ENCODE results near the gene SLC8A2. TPM values are rescaled to one million over a fixed set of nuclear protein-coding genes. Genes with fewer than 3 reads are reported as not detected.

The SLC8A2 gene
- total RNA-seq, 4 donors from 2014 or later, result 6.2 to 18.7 (median 10.4) TPM

GRCh38 chr19:47432091-47432490 lies 39.6 kb downstream of the SLC8A2 start:
- no peaks in the 10 kb centered on the region for H3K9me3 ChIP-seq
- H3K27me3 ChIP-seq, result peaks cover 5 to 74% (median 14%) of the 10 kb centered on the region in 4 donors
- intact Hi-C loops (cut with DNase I), result loop anchor here (10.0 kb wide), 2 partner anchors 163 to 353 kb away; no protein-coding TSS in a partner anchor
- no peak overlapping the region for H3K27ac ChIP-seq (replicated peaks in 1 of 4)
- no peak overlapping the region for H3K4me3 ChIP-seq
- TF ChIP-seq CTCF (IDR thresholded peaks at IDR 0.05) (no peak), POLR2AphosphoS5 (IDR thresholded peaks at IDR 0.05) (no peak), EP300 (IDR thresholded peaks at IDR 0.05) (no peak), POLR2A (IDR thresholded peaks at IDR 0.05; ENCODE audit: low read depth) (no peak)
- H3K4me1 ChIP-seq, result peaks cover 27 to 43% (median 40%) of the 10 kb centered on the region in 4 donors
- DNase-seq (ENCODE audit: extremely low spot score), result no peak
- no peaks in the 10 kb centered on the region for H3K36me3 ChIP-seq
- WGBS, result 85% methylated on average over 18 of the region's 18 CpGs

DNA sequence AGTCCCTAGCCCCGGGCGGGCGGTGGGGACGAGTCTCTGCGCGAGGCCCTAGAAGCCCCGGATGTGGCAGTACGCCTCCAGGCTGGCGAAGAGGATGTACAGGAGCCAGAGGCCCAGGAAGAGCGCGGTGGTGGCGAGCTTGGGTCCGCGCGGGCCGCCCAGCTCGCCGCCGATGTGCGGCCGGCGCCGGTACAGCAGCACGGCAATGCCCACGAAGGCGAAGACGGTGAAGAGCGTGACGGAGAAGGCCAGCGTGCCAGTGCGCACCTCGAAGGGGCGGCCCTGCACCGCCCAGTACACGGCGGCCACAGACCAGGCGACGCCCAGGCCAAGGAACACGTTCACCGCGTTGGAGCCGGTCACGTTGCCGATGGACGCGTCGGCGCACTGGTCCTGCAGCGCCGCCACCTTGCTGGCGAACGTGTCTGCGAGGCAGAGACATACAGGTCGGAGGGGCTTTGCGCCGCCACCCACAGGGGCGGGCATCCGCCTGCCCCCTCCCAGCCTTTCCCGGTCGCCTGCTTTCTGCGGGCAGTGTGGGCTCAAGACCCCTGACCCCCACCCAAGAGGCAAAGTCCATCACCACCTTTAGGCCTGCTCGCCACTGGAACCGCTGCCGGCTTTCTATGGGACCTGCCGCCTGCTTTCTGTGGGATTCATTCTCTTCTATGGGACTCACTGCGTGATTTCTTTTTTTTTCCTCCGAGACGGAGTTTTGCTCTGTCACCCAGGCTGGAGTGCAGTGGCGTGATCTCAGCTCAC lies 41.5 kb downstream of the SLC8A2 start:
- WGBS, result 17% methylated on average over 40 of the region's 69 CpGs
- intact Hi-C loops (cut with DNase I), result loop anchor here (10.0 kb wide), 2 partner anchors 165 to 355 kb away; no protein-coding TSS in a partner anchor
- Histone ChIP-seq H3K4me3 (peak overlapping the region; percentile 27 to 49 (median 32)), H3K27ac (replicated peaks in 1 of 4) (no peak overlapping the region), H3K27me3 (peaks cover 5 to 69% (median 14%) of the 10 kb centered on the region in 4 donors), H3K4me1 (peaks cover 27 to 39% (median 35%) of the 10 kb centered on the region in 4 donors), H3K36me3 (no peaks in the 10 kb centered on the region), H3K9me3 (no peaks in the 10 kb centered on the region)
- TF ChIP-seq POLR2A (IDR thresholded peaks at IDR 0.05; ENCODE audit: low read depth) (no peak), CTCF (IDR thresholded peaks at IDR 0.05) (peak in 1 of 3 experiments; percentile 46), EP300 (IDR thresholded peaks at IDR 0.05) (no peak), POLR2AphosphoS5 (IDR thresholded peaks at IDR 0.05) (peak in 1 of 2 donors; percentile 44)
- DNase-seq (ENCODE audit: extremely low spot score), result no peak

- Histone ChIP-seq H3K4me3 (no peak overlapping the region), H3K27ac (replicated peaks in 1 of 4) (no peak overlapping the region), H3K36me3 (no peaks in the 10 kb centered on the region), H3K27me3 (peaks cover 5 to 72% (median 14%) of the 10 kb centered on the region in 4 donors), H3K4me1 (peaks cover 27 to 39% (median 35%) of the 10 kb centered on the region in 4 donors), H3K9me3 (no peaks in the 10 kb centered on the region)
- no peak for TF ChIP-seq POLR2A (IDR thresholded peaks at IDR 0.05; ENCODE audit: low read depth)
- TF ChIP-seq EP300 (IDR thresholded peaks at IDR 0.05), result no peak
- WGBS, result 39% methylated on average over 9 of the region's 20 CpGs
- intact Hi-C loops (cut with DNase I), result no loop called here
- no peak for DNase-seq (ENCODE audit: extremely low spot score)
Observed at GRCh38 chr19:47429140-47429793, 42.4 kb downstream of the SLC8A2 start.

DNA sequence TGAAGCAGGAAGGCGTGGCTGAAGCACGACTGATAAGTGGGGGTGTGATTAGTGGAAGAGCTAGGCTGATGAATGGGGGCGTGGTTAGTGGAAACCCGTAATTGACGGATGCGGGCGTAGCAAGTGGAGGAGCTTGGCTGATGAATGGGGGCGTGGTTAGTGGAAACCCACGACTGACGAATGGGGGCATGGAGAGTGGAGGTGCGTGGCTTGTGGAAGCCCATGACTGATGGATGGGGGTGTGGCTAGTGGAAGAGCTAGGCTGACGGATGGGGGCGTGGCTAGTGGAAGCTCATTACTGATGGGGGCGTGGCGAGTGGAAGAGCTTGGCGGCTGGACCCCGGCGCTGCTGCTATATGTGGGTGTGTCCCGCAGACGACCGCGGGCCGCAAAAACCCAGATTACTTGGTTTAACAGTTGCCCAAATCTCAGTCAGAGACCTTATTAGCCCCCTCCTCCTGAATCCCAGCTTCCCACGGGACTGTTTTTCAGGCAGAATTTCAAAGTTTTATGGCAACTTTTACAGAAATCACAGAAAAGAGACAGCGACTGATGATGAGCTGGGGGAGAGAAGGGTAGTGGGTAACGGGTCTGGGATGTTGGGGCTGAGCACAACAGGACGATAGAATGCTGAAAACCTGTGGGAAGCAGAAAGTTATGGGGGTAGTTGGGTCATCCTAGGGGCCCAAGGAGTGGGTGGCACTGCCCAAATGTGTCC lies 43.4 kb downstream of the SLC8A2 start:
- H3K9me3 ChIP-seq, result no peaks in the 10 kb centered on the region
- peaks cover 5 to 71% (median 21%) of the 10 kb centered on the region in 4 donors for H3K27me3 ChIP-seq
- H3K27ac ChIP-seq (replicated peaks in 1 of 4), result peak overlapping the region; percentile 55 to 76 (median 69)
- peak overlapping the region; percentile 13 to 29 (median 25) for H3K4me3 ChIP-seq
- TF ChIP-seq POLR2AphosphoS5 (IDR thresholded peaks at IDR 0.05) (peak in 1 of 2 donors; percentile 6), EP300 (IDR thresholded peaks at IDR 0.05) (no peak)
- peaks cover 27 to 39% (median 35%) of the 10 kb centered on the region in 4 donors for H3K4me1 ChIP-seq
- intact Hi-C loops (cut with DNase I), result no loop called here
- H3K36me3 ChIP-seq, result no peaks in the 10 kb centered on the region
- WGBS, result 2% methylated on average over 25 of the region's 27 CpGs
- peak; percentile 95 for DNase-seq (ENCODE audit: extremely low spot score)

DNA sequence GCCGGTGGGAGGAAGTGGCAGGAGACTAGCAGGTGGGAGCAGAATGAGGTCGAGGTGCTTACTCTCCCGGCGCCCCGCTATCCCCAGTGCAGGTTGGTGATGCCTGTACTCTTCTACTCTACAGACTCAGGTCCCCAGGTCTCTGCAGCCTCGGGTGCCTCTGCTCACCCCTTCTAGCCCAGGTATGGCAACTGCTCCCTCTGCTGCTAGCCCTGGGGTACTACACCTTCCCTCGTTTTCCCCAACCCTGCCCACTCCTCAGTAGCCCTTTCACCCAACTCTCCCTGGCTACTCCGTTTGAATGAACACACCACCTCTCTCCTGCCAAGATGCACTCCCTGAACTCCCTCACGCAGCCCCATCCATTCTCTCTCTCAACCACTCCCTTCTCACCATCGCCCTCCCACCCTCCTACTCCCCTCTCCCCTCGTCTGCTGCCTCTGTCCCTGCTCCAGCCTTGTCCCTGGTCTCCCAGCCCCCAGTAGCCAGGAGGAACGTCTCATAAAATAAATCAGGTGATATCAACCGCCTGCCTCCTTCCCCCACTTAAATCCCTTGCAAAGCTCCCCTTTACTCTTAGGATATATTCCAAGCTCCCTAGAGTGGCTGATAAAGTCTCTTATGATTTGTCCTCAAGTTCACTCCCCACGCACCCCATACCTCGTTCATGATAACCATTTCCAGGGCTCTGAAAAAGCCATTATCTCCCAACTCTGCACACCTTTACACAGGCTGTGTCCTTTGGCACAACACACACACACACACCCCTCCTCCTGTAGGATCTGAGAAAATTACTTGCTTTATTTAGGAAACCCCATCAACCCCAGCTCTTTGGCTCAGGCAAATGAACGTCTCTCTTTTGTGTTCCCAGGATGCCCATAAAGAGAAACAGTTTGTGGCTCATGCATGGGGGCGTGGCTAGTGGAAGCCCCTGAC lies 44.2 kb downstream of the SLC8A2 start:
- TF ChIP-seq EP300 (IDR thresholded peaks at IDR 0.05) (no peak), POLR2AphosphoS5 (IDR thresholded peaks at IDR 0.05) (no peak), POLR2A (IDR thresholded peaks at IDR 0.05; ENCODE audit: low read depth) (no peak), CTCF (IDR thresholded peaks at IDR 0.05) (peak; percentile 80 to 91 (median 81))
- Histone ChIP-seq H3K36me3 (no peaks in the 10 kb centered on the region), H3K9me3 (no peaks in the 10 kb centered on the region), H3K27me3 (peaks cover 5 to 73% (median 27%) of the 10 kb centered on the region in 4 donors), H3K4me3 (peak overlapping the region; percentile 13 to 29 (median 25)), H3K27ac (replicated peaks in 1 of 4) (peak overlapping the region; percentile 55 to 76 (median 69)), H3K4me1 (peaks cover 27 to 39% (median 33%) of the 10 kb centered on the region in 4 donors)
- DNase-seq (ENCODE audit: extremely low spot score), result no peak
- intact Hi-C loops (cut with DNase I), result no loop called here
- 4% methylated on average over 17 of the region's 17 CpGs for WGBS
